NCI-H524 treated with DMSO at 0.1 percent for 48 hours (cell line): ENCODE measurements around the gene LPAR5.

Experiments used
- DNase-seq: peaks from one replicate; lab custom pipeline; 2025; lab: John Stamatoyannopoulos, UW

LPAR5 gene

GRCh38 chr12:6638305-6638704 is 2.5 kb upstream of the LPAR5 start:
- DNase-seq = no peak

DNA sequence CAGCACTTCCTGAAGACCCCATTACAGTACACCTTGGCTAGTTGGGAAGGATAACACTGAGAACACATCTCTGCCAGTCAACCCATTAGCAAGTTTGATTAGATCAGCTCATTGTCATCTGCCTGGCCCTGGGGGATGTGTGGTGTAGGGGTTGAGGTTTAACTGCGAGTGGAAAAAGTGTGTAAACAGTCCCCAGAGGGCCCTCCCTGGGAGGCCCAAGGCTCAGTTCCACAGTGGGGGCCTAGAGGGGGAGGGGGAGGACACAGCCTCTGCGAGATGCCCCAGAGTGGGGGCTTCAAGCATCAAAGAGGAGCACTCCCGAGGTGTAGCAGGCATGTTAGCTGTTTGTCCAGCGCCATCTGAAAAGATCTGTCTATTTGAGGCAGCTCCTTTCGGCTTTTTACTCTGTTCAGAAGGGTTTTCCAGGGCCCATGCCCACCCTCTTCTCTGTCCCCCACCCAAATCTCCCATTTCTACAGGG is 344 bp downstream of the LPAR5 start:
- DNase-seq = no peak

GRCh38 chr12:6632026-6632983 is 3.5 kb downstream of the LPAR5 start:
- no peak for DNase-seq

DNA sequence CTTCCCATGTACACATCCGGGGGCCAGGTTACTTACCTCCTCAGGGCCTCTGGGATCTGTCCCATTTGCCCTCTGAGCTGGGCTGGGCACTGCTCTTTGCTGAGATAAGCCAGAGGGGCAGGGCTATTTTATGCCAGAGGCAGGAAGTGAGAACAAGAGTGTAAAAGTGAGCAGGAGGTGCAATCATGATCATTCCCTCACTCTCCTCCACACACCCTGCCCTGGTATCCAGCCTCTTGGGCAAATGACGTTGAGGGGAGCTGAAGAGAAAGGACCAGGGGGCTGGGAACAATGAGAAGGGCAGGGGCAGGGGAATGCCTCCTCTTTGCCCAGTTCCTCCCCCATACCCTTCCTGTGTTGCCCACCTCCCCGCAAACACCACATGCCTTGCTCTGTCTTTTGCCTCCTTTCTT is 4.2 kb downstream of the LPAR5 start:
- DNase-seq = no peak

GRCh38 chr12:6630736-6631135 is 5.0 kb downstream of the LPAR5 start:
- peak; percentile 48 for DNase-seq

DNA sequence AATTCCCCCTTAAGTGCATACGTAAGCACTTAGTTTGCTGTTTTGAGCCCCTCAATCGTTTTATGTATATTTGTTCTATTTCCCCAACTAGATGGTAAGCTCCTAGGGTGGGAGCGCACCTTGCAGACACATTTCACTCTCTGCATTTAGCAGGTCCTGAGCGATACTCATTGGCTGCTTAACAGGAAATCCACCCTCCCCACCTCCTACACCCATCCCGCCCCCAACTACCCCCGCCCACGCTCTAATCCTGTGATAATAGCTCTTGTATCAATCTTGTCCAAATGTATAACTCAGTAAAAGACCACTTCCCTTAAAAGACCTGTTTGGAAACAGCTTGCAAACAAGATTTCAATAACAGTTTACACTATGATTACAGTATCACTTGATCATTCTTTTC is 8.1 kb downstream of the LPAR5 start:
- peak; percentile 22 for DNase-seq

DNA sequence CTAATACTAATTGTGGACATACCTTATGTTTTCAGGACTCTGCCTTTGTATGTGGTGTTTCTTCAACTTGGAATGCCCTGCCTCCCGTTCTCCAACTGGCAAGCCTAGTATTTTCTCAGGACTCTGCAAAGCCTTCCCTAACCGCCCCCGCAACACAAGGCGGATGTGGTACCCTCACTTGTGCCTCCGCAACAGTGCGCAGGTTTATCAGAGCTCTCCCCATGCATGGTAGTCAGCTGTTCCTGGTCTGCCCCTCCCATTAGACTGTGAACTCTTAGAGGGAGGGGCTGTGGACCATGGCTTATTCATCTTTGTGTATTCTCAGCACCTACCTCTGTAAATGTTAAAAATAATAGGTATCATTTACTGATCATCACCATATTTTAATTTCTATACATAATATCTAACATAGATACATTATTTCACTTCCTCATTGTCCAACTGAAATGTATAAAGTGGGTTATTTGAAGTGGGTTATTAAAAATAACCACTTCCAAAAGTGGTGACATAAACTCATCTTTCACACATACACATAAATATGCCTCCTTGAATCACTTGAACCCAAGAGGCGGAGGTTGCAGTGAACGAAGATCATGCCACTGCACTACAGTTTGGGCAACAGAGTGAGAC is 9.0 kb downstream of the LPAR5 start:
- no peak for DNase-seq

DNA sequence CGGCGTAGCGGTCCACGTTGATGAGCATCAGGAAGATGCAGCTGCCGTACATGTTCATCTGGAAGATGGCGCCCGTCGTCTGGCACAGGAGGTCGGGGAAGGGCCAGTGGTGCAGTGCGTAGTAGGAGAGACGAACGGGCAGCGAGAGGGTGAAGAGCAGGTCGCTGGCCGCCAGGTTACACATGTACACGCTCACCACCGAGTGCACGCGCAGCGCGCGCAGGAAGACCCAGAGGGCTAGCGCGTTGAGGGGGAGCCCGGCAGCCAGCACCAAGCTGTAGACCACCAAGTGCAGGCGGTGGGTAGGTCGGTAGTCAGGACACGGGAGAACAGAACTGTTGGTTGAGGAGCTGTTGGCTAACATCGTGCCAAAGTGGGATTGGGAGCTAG is 14.9 kb downstream of the LPAR5 start:
- DNase-seq = no peak

DNA sequence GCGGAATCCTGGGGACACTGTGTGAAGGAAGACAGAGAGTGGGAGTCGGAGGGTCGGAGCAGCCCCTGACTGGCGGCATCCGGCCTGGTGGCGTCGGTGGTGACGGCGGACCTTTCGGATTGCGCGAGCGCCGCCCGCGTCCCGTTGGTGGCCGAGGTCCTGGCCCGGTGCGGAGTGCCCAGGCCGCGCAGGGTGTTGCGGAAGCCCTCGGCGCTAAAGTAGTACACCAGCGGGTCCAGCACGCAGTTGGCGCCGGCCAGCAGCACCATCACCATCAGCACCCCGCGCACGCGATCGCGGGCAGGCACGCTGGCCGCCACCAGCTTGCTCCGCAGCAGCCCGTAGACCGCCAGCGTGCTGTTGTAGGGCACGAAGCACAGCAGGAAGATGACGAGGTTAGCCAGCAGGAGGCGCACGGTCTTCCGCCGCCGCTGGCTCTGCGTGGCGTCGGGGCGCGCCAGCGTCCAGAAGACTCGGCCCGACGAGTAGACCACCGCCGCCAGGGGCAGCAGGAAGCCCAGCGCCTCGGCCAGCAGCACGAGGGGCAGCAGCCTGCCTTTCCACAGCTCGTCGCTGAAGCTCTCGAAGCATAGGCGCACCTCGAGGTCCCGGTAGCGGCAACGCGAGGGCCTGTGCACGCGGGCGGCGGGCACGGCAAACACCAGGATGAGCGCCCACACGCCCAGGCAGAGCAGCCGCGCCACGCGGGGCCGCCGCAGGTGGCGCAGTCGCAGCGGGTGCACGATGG is 15.4 kb downstream of the LPAR5 start:
- no peak for DNase-seq

- DNase-seq = no peak
Observed at GRCh38 chr12:6618483-6619225, 17.1 kb downstream of the LPAR5 start.

- no peak for DNase-seq
Observed at GRCh38 chr12:6615802-6616201, 20.0 kb downstream of the LPAR5 start.

DNA sequence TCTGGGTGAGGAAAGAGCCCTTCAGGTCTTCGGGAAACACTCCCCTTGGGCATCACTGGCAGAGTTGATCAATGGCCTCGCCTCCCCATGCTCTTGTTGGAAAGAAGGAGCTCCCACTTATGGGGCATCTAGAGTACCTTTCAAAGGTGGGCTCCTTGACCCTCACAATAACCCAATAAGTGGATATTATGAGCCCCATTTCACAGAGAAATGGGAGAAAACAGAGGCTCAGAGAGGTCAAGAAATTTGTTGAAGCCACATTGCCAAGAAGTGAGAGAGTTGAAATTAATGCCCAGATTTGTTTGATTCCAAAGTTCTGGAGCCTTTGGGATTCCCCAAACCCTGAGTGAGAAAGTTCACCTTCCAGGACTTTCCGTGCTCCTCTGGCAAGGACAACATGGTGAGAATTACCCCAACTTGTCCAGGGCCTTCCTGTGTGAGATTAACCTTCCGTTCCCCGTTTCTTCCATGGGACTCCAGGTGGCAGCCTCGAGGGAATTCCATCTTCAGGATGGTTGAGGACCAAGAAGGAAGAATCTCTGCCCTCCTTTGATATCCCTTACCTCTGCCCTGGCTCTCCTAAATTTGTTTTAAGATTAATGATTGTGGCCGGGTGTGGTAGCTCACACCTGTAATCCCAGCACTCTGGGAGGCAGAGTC is 21.1 kb downstream of the LPAR5 start:
- no peak for DNase-seq

DNA sequence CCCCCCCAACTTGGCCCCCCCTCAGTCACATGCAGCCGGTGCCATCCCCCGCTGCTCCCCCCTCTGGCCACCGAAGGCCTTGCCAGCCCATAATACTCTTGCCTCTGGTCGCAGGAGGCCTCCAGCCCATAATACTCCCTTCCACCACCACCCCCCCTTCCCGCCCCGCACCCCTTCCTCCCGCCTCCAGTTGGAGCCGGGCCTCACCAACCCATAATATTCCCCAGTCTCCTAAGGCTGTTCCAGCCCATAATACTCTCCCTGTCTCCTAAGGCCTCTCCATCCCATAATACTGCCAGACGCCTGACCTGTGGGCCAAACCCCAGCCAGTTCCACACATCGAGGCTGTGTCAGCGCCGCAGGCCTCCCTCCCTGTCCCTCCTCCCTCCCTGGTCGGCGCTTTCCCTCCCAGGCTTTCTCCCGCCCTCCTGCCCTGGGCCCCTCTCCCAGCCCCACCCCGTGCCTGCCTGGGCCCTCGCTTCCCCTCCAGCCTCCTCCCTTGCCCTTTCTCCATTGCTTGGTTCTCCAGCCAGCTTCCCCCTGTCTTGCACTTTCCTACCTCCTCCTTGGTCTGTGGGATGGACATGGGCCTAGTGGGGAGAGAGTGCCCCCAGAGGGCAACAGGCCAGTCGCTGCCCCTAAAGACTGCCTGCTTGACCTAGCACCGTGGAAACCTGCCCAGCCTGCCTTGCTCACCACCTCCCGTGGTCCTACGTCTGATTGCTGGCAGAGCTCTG is 21.8 kb downstream of the LPAR5 start:
- peak; percentile 89 for DNase-seq

- peak; percentile 89 for DNase-seq
Observed at GRCh38 chr12:6613015-6613775, 22.6 kb downstream of the LPAR5 start.

- DNase-seq = no peak
Observed at GRCh38 chr12:6612652-6613014, 23.1 kb downstream of the LPAR5 start.

DNA sequence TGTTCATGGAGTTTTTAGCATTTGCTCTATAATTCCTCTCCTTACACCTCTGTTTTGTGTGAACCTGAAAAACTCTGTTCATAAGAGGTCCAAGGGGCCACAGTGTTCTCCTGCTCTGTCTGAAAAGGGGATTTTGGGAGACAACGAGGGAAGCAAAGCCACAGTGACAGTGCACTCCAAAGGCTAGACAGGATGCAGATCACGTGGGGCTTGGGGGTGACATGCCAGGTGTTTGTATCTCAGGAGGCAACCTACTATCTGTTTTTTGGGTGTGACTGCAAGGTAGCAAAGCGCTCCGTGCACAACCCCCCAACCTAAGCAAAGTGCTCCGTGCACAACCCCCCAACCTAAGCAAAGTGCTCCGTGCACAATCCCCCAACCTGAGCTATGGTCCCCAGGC is 23.5 kb downstream of the LPAR5 start:
- no peak for DNase-seq

DNA sequence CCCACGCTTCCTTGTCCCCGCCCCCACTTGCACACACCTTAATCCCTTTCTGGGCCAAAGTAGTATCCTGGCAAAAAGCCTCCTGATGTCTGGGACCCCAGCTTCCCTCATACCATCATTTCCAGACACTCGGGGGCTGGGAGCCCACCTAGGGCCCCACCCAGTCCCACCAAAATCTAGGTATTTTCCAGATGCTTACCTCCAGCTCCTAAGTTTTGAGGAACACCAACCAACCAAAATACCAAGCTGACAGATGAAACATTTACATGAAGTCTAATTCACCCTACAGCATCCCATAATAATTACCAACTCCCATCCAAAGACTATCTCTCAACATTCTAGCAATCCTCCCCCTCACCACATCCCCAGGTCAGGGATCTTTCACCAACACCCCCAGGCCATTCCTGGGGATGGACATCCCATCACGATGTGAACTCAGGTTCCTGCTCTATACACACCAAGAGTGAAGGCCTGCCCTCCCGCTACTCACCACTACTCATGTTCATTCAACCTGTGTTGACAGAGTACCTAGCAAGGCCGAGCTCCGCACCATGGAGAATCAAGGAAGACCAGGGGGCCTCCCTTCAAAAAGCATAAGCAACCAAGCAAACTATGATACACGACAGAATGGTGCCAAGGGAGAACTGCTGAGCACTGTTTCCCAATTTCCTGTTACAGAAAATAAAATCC is 27.0 kb downstream of the LPAR5 start:
- no peak for DNase-seq

- DNase-seq = peak; percentile 90
Observed at GRCh38 chr12:6607751-6608591, 27.8 kb downstream of the LPAR5 start.
